ENCODE measurements around the gene MINDY2.
"Not testable (repeated sequence)": the region's sequence is repeated elsewhere in the genome, so short reads cannot be mapped to it uniquely, and the experiment has no call there.

Gene MINDY2

DNA sequence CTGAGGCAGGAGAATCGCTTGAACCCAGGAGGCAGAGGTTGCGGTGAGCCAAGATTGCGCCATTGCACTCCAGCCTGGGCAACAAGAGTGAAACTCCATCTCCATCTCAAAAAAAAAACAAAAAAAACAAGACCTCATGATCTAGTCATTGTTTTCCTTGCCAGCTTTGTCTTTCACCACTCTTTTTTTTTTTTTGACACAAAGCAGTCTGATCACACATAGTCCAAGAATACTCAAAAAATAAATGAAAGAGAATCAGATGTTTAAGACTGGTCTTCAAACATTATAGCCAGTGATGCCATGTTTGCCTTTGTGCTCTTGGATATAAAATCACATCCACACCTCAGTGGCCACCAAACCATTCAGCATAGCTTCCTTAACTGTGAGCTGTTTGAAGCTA is 15.8 kb upstream of the MINDY2 start:
- no peak for DNase-seq (ENCODE audit: low read depth)

DNA sequence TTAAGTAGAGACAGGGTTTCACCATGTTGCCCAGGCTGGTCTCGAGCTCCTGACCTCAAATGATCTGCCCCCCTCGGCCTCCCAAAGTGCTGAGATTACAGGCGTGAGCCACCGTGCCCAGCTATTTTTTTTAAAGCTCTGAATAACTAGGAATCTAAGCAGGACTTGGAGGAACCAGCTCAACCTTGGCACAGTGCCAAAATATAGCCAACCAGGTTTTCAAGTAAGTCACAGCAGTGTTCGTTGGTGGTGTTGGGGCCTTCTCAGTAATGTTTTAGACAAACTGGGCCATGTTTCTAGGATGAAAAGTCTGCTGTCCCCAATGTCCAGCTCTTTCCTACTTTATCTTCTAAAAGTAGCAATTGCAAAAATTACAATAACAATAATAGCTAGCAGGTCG is 15.1 kb upstream of the MINDY2 start:
- DNase-seq (ENCODE audit: low read depth) = no peak

DNA sequence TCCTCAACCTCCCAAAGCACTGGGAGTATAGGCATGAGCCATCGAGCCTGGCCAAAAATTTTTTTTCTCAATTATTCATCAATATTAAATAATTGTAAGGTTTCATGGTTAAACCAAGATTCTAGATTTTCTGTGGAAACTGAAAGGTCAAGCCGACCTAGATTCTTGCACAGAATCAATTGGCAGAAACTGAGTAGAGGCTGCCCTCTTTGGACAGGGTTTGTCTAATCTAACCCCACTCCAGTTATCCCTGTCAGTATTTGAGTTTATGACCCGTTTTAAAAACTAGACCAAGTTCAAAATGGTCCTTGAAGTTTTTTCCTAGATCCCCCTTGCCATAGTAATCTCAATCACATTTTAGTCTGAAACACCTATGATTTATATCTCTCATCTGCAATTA is 13.0 kb upstream of the MINDY2 start:
- no peak for DNase-seq (ENCODE audit: low read depth)

- DNase-seq (ENCODE audit: low read depth) = no peak
Observed at GRCh38 chr15:58760385-58761009, 10.6 kb upstream of the MINDY2 start.

GRCh38 chr15:58761010-58761388 is 10.1 kb upstream of the MINDY2 start:
- DNase-seq (ENCODE audit: low read depth) = no peak

DNA sequence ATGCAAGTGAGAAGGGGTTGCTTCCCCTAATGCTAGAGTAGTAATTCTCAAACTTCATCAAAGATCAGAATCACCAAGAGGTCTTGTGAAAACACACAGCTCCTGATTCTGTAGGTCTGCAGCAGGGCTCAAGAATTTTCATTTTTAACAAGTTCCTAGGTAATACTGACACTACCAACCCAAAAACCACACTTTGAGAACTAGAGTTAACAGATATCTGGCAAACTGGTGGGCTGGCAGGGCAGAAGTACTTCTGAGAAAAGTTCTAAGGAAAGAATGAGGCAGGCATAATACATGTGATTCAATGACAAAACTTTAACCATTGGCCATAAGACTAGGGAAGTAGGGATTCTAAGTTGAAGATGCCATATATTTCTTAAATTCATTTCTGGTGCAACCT is 8.8 kb upstream of the MINDY2 start:
- no peak for DNase-seq (ENCODE audit: low read depth)

DNA sequence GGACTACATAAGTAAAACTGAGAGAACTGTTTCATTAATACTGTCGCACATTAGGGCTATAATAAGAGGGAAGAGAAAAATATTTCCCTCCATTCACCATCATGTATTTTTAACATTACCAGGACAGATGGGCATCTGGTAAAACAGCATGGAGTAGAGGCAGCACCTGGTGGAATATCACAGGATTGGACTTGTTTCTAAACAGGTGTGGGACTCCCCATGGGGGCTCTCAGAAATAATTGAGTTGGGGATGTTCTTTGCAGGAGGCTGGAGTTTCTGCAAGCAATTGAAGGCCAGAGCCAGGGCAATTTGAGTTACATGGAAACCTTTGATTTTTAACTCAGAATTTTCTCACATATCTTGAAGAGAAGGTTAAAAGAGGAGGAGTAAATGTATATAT is 8.4 kb upstream of the MINDY2 start:
- DNase-seq (ENCODE audit: low read depth) = no peak

DNA sequence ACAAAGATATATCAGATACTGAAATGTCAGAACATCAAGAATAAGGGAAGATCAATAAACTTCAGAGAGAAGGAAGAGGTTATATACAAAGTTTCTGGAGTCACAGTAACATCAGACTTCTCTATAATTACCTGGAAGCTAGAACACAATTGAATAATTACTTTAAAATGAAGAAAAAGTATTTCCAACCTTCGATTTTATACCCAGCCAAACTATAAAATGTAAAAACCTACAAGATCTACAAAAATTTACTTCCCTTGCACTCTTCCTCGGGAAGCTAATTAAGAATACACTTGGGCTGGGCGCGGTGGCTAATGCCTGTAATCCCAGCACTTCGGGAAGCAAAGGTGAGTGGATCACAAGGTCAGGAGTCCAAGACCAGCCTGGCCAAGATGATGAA is 6.6 kb upstream of the MINDY2 start:
- DNase-seq (ENCODE audit: low read depth) = no peak

DNA sequence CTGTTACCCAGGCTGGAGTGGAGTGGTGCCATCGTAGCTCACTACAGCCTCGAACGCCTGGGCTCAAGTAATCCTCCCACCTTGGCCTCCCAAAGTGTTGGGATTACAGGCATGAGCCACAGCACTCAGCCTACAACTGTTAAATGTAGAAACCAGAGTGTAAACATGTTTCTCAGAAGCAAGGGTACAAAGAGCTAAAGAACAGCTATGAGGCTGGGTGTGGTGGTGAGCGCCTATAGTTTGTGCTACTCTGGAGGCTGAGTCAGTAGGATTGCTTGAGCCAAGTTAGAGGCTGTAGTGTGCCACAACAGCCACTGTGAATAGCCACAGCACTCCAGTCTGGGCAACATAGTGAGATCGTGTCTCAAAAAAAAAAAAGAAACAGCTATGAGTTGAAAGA is 4.8 kb upstream of the MINDY2 start:
- DNase-seq (ENCODE audit: low read depth) = no peak

DNA sequence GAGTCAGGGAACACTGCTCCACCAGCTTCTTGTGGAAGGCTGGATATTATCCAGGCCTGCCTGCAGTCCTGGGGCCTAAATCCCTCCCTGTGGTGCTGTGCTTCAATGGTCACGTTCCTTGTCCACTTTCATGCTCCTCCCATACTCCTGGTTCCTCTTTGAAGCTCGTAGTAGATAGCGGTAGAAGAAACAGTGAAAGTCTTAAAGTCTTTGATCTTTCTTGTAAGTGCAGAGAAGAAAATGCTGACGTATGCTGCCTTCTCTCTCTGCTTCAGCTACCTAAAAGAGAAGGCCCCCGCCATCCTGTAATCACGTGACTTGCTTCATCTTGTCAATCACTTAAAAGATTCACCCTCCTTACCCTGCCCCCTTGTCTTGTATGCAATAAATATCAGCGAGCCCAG is 2.5 kb upstream of the MINDY2 start:
- not testable (repeated sequence) for DNase-seq (ENCODE audit: low read depth)

- no peak for DNase-seq (ENCODE audit: low read depth)
Observed at GRCh38 chr15:58770519-58770856, 614 bp upstream of the MINDY2 start.

- DNase-seq (ENCODE audit: low read depth) = no peak
Observed at GRCh38 chr15:58771621-58772250, 634 bp downstream of the MINDY2 start.

GRCh38 chr15:58773024-58773423 is 1.9 kb downstream of the MINDY2 start:
- DNase-seq (ENCODE audit: low read depth) = no peak

- DNase-seq (ENCODE audit: low read depth) = no peak
Observed at GRCh38 chr15:58775402-58775801, 4.3 kb downstream of the MINDY2 start.

DNA sequence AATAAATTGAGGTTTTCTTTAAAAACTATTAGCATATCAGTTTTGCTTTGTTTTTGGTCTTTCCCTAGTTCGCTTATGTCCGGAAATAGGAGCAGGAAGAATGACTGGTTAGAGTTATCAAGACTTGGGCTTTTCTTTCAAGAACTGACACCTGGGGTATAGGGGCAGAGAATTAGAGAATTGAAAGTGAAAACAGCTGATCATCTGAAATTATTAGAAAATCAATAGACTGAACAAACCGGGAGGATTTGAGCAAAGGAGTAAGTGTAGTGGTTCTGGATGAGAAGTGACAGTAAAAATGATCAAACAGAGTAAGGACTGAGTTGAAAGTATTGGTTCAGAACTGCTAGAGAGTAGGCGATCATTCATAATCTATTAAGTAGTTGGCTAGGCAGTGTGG is 6.0 kb downstream of the MINDY2 start:
- no peak for DNase-seq (ENCODE audit: low read depth)

- DNase-seq (ENCODE audit: low read depth) = no peak
Observed at GRCh38 chr15:58779554-58779953, 8.5 kb downstream of the MINDY2 start.

- DNase-seq (ENCODE audit: low read depth) = no peak
Observed at GRCh38 chr15:58785355-58785754, 14.3 kb downstream of the MINDY2 start.

DNA sequence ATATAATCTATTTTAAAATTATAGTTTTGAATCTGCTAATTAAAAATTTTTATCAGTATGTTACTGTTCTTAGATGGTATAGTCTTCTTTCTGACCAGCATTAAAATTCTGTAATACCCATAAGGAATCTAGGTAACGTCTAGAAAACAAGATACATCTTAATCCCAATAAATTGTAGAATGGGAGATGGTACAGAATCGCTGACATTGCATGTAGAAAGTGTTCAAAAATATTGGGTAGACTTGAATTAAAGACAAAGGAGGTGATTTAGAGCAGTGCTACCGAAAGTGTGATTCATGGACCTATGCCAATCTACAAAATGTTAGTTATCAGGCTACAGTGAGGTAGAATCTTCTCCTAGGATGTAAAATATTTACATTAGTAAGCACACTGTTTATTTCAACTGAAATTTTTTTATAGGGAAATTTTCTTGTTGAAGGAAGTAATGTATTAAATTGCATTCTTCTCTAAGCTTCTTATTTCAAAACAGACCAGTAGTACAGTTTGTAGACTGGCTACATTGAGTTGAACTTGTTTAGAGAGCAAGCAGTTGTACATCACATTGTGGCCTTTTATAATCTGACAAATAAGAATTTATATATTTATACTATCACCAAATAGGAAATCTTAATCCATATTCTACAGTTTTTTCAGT is 17.1 kb downstream of the MINDY2 start:
- no peak for DNase-seq (ENCODE audit: low read depth)

- DNase-seq (ENCODE audit: low read depth) = no peak
Observed at GRCh38 chr15:58793862-58794261, 22.8 kb downstream of the MINDY2 start.

DNA sequence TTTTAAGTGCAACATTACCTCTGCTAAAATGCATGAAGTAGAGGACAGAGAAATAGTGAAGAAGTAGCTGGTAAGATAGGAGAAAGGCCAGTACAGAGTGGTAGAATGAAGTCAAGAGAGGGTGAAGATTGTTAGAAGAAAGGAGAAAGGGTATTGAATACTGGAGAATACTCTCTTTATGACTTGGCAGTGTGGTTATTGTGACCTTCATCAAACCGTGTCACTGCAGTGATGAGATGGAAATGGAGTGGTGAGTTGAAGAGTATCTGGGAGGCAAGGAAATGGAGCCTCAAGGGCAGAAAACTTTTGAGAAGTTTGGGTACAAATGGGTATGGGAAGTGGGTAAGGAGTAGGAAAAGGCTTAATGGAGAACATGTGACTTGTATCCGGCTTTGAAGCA is 24.7 kb downstream of the MINDY2 start:
- no peak for DNase-seq (ENCODE audit: low read depth)

DNA sequence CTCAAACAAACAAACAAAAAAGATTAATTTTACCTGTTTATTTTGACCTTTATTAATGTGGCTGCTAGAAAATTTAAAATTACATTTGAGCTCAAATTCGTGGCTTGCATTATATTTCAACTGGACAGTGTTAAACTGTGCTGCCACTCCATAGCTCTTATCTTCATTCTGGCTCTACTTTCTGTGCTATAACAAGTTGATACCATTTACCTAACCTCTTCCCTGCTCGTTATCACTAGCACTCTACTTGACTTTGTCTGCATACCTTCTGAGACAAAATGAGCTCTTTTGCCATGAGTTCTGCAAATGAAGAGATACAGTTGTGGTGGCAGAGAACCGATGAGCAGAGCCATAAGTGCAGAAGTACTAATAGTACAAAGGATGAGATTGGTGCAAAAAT is 26.4 kb downstream of the MINDY2 start:
- DNase-seq (ENCODE audit: low read depth) = no peak

GRCh38 chr15:58805095-58805494 is 34.0 kb downstream of the MINDY2 start:
- no peak for DNase-seq (ENCODE audit: low read depth)

DNA sequence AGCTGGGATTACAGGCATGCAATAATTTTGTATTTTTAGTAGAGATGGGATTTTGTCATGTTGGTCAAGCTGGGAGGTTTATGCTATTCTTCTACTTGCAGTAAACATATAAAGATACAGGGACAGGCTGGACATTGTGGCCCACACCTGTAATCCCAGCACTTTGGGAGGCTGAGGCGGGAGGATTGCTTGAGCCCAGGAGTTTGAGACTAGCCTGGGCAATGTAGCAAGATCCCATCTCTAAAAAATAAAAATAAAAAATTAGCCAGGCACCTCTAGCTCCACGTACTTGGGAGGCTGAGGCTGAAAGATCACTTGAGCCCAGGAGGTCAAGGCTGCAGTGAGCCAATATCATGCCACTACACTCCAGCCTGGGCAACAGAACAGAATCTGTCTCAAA is 52.2 kb downstream of the MINDY2 start:
- DNase-seq (ENCODE audit: low read depth) = not testable (repeated sequence)

DNA sequence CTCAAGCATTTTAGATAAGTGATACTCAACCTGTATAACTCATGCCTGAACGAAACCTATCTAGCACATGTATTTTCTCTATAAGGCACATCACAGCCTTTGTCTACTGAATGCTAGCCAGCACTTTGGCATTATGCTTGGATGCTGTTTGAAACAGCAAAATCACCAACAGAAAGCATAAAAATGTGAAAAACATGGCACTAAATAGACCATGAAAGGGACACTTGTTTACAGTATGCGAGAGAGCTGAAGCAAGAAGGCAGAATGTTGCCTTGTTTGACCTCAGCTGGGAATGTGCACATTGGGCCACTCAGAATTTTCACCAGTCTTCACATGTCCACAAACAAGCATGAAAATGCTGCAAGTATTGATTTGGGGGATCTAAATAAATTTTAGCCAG is 59.5 kb downstream of the MINDY2 start:
- no peak for DNase-seq (ENCODE audit: low read depth)
